GM23338 (cell line): ENCODE data around the gene ZNF534.
"Not testable (repeated sequence)": the region's sequence is repeated elsewhere in the genome, so short reads cannot be mapped to it uniquely, and the experiment has no call there.

ENCODE experiments used
- EZH2phosphoT487 ChIP-seq: fragments of 200-600 bp; sonication (generic); IDR thresholded peaks from one replicate; pipeline ENCODE4 v1.8.1; 2018; ENCODE audit warnings: antibody characterized with exemption; ENCODE audit not compliant: unreplicated experiment
- ZNF114 ChIP-seq: fragments of 250-450 bp; sonication (Bioruptor Pico); IDR thresholded peaks from 2 replicates; pipeline ENCODE4 v1.5.0; 2020; ENCODE audit warnings: mild to moderate bottlenecking, moderate library complexity
- TF ChIP-seq, protein P1 (sequence below), 2 experiments: fragments of 200-600 bp in 1 of 2; sonication (generic) in 1 of 2; conservative IDR thresholded peaks; 2 replicates each; pipeline versions ENCODE4 v1.5.1 to v1.6.1; 2016 to 2017; ENCODE audit warnings: antibody characterized with exemption in 2 of 2, low read depth in 2 of 2, mild to moderate bottlenecking in 2 of 2, moderate library complexity in 1 of 2

DNA sequence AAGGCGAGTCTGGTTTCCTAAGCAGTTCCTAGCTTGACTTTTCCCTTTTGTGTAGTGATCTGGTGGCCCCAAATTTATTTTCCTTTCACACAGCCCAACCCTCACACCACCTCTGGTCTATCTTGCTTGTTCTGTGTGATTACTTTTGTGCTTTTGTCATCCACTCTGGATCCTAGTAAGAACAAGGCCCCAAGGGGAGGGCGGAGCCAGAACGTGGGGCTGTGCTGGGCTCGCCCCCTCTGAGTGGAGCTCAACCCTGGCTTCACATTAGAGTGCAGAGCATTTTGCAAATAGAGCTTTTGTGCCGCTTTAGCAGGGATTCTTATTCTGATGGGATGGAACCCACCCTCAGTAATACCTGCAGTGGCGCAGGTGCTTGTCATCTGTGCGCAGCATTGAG lies 56.1 kb downstream of the ZNF534 start:
- TF ChIP-seq, protein P1, sequence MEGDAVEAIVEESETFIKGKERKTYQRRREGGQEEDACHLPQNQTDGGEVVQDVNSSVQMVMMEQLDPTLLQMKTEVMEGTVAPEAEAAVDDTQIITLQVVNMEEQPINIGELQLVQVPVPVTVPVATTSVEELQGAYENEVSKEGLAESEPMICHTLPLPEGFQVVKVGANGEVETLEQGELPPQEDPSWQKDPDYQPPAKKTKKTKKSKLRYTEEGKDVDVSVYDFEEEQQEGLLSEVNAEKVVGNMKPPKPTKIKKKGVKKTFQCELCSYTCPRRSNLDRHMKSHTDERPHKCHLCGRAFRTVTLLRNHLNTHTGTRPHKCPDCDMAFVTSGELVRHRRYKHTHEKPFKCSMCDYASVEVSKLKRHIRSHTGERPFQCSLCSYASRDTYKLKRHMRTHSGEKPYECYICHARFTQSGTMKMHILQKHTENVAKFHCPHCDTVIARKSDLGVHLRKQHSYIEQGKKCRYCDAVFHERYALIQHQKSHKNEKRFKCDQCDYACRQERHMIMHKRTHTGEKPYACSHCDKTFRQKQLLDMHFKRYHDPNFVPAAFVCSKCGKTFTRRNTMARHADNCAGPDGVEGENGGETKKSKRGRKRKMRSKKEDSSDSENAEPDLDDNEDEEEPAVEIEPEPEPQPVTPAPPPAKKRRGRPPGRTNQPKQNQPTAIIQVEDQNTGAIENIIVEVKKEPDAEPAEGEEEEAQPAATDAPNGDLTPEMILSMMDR (conservative IDR thresholded peaks at IDR 0.05; ENCODE audit: low read depth in 2 of 2), result not testable (repeated sequence)
- TF ChIP-seq EZH2phosphoT487; ZNF114 (CRISPR knock-in tag): not testable (repeated sequence)
